Erythroblast (primary cell): ENCODE data around the gene RREB1.

Experiments
- GATA1 ChIP-seq: IDR thresholded peaks from 2 replicates; pipeline ENCODE4 v1.6.1; 2011; ENCODE audit warnings: low read depth, mild to moderate bottlenecking, control low read depth, low read length, moderate library complexity
- POLR2A ChIP-seq: IDR thresholded peaks from 2 replicates; pipeline ENCODE4 v1.6.1; 2011; ENCODE audit warnings: mild to moderate bottlenecking, low read length

DNA sequence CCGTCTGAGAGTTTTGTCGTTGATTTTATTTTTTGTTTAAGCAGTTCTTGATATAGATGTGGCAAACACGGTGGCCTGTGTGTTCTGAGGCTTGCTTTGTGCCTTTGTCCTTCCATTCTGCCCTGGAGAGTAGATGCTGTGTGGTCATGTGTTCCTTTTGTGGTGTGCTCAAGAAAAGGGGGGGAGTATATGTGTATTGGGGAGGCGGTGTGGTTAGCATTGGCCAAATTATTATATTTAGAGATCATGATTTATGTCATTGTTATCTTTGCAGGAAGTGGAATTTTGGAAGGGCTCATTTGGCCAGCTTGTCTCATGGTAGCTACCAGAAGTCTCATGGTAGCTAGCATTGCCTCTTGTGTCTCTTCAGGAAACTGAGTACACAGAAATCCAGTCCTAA is 16.4 kb downstream of the RREB1 start:
- TF ChIP-seq POLR2A (no peak), GATA1 (no peak)
